Upper lobe of left lung (tissue), 6 donors: ENCODE measurements around the gene DEFB110. TPM values are rescaled to one million over a fixed set of nuclear protein-coding genes. Genes with fewer than 3 reads are reported as not detected.

Experiments
- ATAC-seq, 2 donors: fragments of 200-7000 bp; cut with Tn5 transposase; one replicate each; pipeline ENCODE4 v1.9.1; 2022; ENCODE audit warnings: mild to moderate bottlenecking in 2 of 2, moderate library complexity in 2 of 2; ENCODE audit not compliant: low FRiP score in 2 of 2
- DNase-seq, 2 donors: peaks; one replicate each; pipeline ENCODE4 v3.0.0-alpha.2; 2019 to 2020
- H3K27ac ChIP-seq, 4 donors: fragments of 200-600 bp; sonication (generic); one replicate each; pipeline ENCODE4 v1.5.1; 2016 to 2019
- H3K27me3 ChIP-seq, 4 donors: fragments of 200-600 bp; sonication (generic); one replicate each; pipeline ENCODE4 v1.5.1; 2017 to 2019
- H3K36me3 ChIP-seq, 4 donors: fragments of 200-600 bp; sonication (generic); one replicate each; pipeline ENCODE4 v1.5.1; 2016 to 2019
- H3K4me1 ChIP-seq, 4 donors: fragments of 200-600 bp; sonication (generic); one replicate each; pipeline ENCODE4 v1.5.1; 2018 to 2019
- H3K4me3 ChIP-seq, 4 donors: fragments of 200-600 bp; sonication (generic); one replicate each; pipeline ENCODE4 v1.5.1; 2017 to 2019; ENCODE audit warnings: mild to moderate bottlenecking in 2 of 4, moderate library complexity in 1 of 4
- H3K9me3 ChIP-seq, 4 donors: fragments of 200-600 bp; sonication (generic); one replicate each; pipeline ENCODE4 v1.5.1; 2018 to 2019
- CTCF ChIP-seq, 6 experiments: fragments of 450-650 bp in 4 of 6; fragments of 200-600 bp in 2 of 6; sonication (generic) in 2 of 6; IDR thresholded peaks; one replicate each; pipeline ENCODE4 v1.5.1; 2016 to 2019; ENCODE audit warnings: antibody characterized with exemption in 6 of 6
- EP300 ChIP-seq, 4 donors: sonication (generic); formaldehyde crosslinking; IDR thresholded peaks; one replicate each; pipeline ENCODE4 v1.5.1; 2017; ENCODE audit warnings: antibody characterized with exemption in 4 of 4, control low read depth in 2 of 4
- POLR2A ChIP-seq, 4 donors: fragments of 450-650 bp; IDR thresholded peaks; one replicate each; pipeline ENCODE4 v1.5.1; 2016 to 2017; ENCODE audit warnings: antibody characterized with exemption in 4 of 4, mild to moderate bottlenecking in 2 of 4
- POLR2AphosphoS5 ChIP-seq, 2 donors: sonication (generic); formaldehyde crosslinking; IDR thresholded peaks; one replicate each; pipeline ENCODE4 v1.5.1; 2017; ENCODE audit warnings: antibody characterized with exemption in 2 of 2
- WGBS, 2 donors: methylation state at CpG; one replicate each; pipeline ENCODE4 v1.1.5; 2017 to 2018; 5-methylcytosine and 5-hydroxymethylcytosine counted together
- total RNA-seq, 6 donors: library from RNA; depleted of rRNA in 4 of 6; stranded (reverse); fragments of >200 nt in 4 of 6; gene quantifications; one replicate each; pipeline versions ENCODE4 v1.1.0 to v1.2.1, GENCODE V29; 2016 to 2021
- donor health status: DM: no; HTN: no; CAD: no; lungs with moderate emphysema.
- donor health status: DM: no; HTN: yes; CAD: no; lungs with severe emphysema.

Gene DEFB110
- total RNA-seq, 6 donors from 2014 or later = not detected

DNA sequence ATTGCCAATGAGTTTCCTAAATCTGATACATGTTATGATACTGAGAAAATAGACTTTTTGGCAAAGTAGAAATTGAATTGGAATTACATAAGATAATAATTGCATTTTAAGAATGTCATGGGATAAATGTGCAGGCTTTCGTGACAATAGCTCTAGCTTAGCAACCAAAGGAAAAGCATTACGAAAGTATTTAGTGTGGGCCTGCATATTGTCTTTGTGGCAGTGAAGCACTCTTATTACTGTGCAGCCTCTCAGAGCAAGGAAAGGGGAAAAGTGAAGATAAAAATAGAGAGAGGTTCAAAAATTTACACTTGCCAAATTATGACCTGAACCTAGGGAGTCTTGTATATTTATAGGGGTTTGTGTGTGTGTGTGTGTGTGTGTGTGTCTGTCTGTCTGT, 39.7 kb downstream of the DEFB110 start:
- WGBS, 2 donors = 82 to 94% methylated on average over 2 of the region's 2 CpGs
- no peak for DNase-seq
- H3K27ac ChIP-seq = no peak overlapping the region
- H3K4me3 ChIP-seq = no peak overlapping the region
- no peaks in the 10 kb centered on the region for H3K9me3 ChIP-seq
- no peaks in the 10 kb centered on the region for H3K27me3 ChIP-seq
- ATAC-seq = no peak
- TF ChIP-seq CTCF (IDR thresholded peaks at IDR 0.05) = no peak
- no peak for TF ChIP-seq POLR2AphosphoS5 (IDR thresholded peaks at IDR 0.05)
- no peak for TF ChIP-seq POLR2A (IDR thresholded peaks at IDR 0.05)
- no peak for TF ChIP-seq EP300 (IDR thresholded peaks at IDR 0.05)
- no peaks in the 10 kb centered on the region for H3K36me3 ChIP-seq
- H3K4me1 ChIP-seq = no peaks in the 10 kb centered on the region

DNA sequence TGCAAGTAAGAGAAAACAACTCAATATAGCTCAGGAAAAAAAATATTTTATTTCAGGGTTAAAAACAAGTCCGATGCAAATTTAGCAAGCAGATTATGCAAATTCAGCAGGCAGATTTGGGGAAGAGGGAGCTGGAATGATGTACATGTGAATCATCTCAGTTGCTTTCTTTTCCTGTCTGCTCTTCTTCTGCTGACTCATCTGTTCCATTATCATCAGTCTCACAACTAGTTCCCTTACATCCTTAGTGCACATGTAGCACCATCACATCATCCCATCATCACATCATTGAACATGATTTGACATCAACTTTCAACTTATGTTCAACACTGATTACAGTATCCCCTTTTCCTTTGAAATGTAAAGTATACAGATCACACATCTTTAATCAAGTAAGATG, 40.9 kb downstream of the DEFB110 start:
- DNase-seq (no peak), ATAC-seq (no peak)
- 62 to 74% methylated on average over 1 of the region's 1 CpG for WGBS, 2 donors
- H3K4me1 ChIP-seq = no peaks in the 10 kb centered on the region
- H3K4me3 ChIP-seq = no peak overlapping the region
- H3K36me3 ChIP-seq = no peaks in the 10 kb centered on the region
- TF ChIP-seq POLR2A (IDR thresholded peaks at IDR 0.05) = no peak
- no peak for TF ChIP-seq CTCF (IDR thresholded peaks at IDR 0.05)
- no peak for TF ChIP-seq EP300 (IDR thresholded peaks at IDR 0.05)
- no peak for TF ChIP-seq POLR2AphosphoS5 (IDR thresholded peaks at IDR 0.05)
- H3K27me3 ChIP-seq = no peaks in the 10 kb centered on the region
- H3K27ac ChIP-seq = no peak overlapping the region
- H3K9me3 ChIP-seq = no peaks in the 10 kb centered on the region

- ATAC-seq = no peak
- TF ChIP-seq CTCF (IDR thresholded peaks at IDR 0.05) (no peak), EP300 (IDR thresholded peaks at IDR 0.05) (no peak), POLR2AphosphoS5 (IDR thresholded peaks at IDR 0.05) (no peak), POLR2A (IDR thresholded peaks at IDR 0.05) (no peak)
- Histone ChIP-seq H3K4me1 (no peaks in the 10 kb centered on the region), H3K27ac (no peak overlapping the region), H3K4me3 (no peak overlapping the region), H3K9me3 (no peaks in the 10 kb centered on the region), H3K27me3 (no peaks in the 10 kb centered on the region), H3K36me3 (no peaks in the 10 kb centered on the region)
- DNase-seq = no peak
- WGBS, 2 donors = 72 to 74% methylated on average over 4 of the region's 4 CpGs
These were observed 42.2 kb downstream of the DEFB110 start for GRCh38 chr6:49979584-49979983.

- H3K4me3 ChIP-seq = peak overlapping the region in 2 of 4 donors; percentile 31 to 35
These were observed 43.2 kb downstream of the DEFB110 start for GRCh38 chr6:49978332-49979226.

More at GRCh38 chr6:49978332-49979226, 43.2 kb downstream of the DEFB110 start:
- Histone ChIP-seq H3K4me1 (no peaks in the 10 kb centered on the region), H3K27ac (no peak overlapping the region), H3K36me3 (no peaks in the 10 kb centered on the region), H3K27me3 (no peaks in the 10 kb centered on the region), H3K9me3 (no peaks in the 10 kb centered on the region)
- TF ChIP-seq POLR2A (IDR thresholded peaks at IDR 0.05) (no peak), CTCF (IDR thresholded peaks at IDR 0.05) (no peak), EP300 (IDR thresholded peaks at IDR 0.05) (no peak)
- DNase-seq (no peak), ATAC-seq (no peak)
- WGBS, 2 donors = 30 to 36% methylated on average over 3 of the region's 3 CpGs
